Measurements from ENCODE around the gene CLDN4.

DNA sequence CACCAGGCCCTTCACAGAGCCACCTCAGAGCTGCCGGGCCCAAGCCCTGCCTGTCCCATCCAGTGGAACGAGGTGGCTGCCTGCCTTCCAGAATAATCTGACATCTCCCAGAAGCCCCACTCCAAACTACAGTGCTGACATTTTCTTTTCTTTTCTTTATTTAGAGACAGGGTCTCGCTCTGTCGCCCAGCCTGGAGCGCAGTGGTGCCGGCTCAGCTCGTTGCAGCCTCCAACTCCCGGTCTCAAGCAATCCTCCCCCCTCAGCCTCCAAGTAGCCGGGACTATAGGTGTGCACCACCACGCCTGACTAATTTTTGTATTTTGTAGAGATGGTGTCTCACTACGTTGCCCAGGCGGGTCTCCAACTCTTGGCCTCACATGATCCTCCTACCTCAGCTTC is 30.5 kb downstream of the CLDN4 start:
- no peak for TF ChIP-seq YY1 (IDR thresholded peaks at IDR 0.05; ENCODE audit: insufficient read depth, insufficient read length)
- TF ChIP-seq ZNF274 (IDR thresholded peaks at IDR 0.05; ENCODE audit: low read depth, low read length), result no peak
- no peak for TF ChIP-seq SUZ12 (IDR thresholded peaks at IDR 0.05; ENCODE audit: extremely low read depth, insufficient read depth, insufficient read length)
